A549 (cell line): ENCODE measurements around the gene ULK2.
"Not testable (repeated sequence)": the region's sequence is repeated elsewhere in the genome, so short reads cannot be mapped to it uniquely, and the experiment has no call there.

Experiments used
- CTCF ChIP-seq: fragments of >200 bp; sonication (Bioruptor Twin); formaldehyde crosslinking; IDR thresholded peaks from 3 replicates; pipeline ENCODE4 v1.5.1; 2016
- HMGXB4 ChIP-seq: fragments of 250-450 bp; sonication (Bioruptor Pico); IDR thresholded peaks from 2 replicates; pipeline ENCODE4 v1.5.0; 2021; ENCODE audit warnings: mild to moderate bottlenecking, moderate library complexity, borderline replicate concordance
- KDM1A ChIP-seq: fragments of 200-600 bp; sonication (generic); IDR thresholded peaks from 2 replicates; pipeline ENCODE4 v1.6.1; 2016; ENCODE audit warnings: low read depth, mild to moderate bottlenecking
- PHF8 ChIP-seq: fragments of 200-600 bp; sonication (generic); IDR thresholded peaks from 2 replicates; pipeline ENCODE4 v1.6.1; 2016; ENCODE audit warnings: low read depth, mild to moderate bottlenecking, antibody characterized with exemption, moderate library complexity, borderline replicate concordance
- RAD21 ChIP-seq, 2 experiments: fragments of >200 bp in 1 of 2; sonication (Bioruptor Twin) in 1 of 2; formaldehyde crosslinking in 1 of 2; IDR thresholded peaks in 1 of 2; conservative IDR thresholded peaks in 1 of 2; 2 replicates in 1 of 2; 3 replicates in 1 of 2; pipeline ENCODE4 v1.6.1; 2012 to 2018; ENCODE audit warnings: inconsistent platforms in 1 of 2
- TF ChIP-seq, protein P1 (sequence below): fragments of >200 bp; sonication (Bioruptor Twin); formaldehyde crosslinking; IDR thresholded peaks from 3 replicates; pipeline ENCODE4 v1.6.1; 2016

DNA sequence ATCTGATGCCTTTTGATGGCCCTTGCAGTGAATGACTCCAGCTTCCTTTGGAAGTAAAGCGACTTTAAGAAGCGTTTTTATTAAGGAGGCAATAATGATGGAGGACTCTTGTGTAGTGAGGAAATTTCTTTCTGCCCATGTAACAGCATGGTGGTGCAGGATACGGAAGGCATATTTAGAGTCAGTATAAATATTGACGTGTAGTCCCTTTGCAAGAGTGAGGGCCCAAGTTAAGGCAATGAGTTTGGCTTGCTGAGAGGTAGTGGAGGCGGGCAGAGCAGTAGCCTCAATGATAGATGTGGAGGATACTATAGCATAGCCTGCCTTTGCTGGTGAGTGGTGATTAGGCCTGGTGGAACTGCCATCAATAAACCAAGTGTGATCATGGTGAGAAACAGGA, 22.3 kb upstream of the ULK2 start:
- TF ChIP-seq HMGXB4 (CRISPR knock-in tag); PHF8; KDM1A; RAD21 (conservative IDR thresholded peaks at IDR 0.05 in 1 of 2, IDR thresholded peaks at IDR 0.05 in 1 of 2); CTCF: not testable (repeated sequence)
- TF ChIP-seq, protein P1, sequence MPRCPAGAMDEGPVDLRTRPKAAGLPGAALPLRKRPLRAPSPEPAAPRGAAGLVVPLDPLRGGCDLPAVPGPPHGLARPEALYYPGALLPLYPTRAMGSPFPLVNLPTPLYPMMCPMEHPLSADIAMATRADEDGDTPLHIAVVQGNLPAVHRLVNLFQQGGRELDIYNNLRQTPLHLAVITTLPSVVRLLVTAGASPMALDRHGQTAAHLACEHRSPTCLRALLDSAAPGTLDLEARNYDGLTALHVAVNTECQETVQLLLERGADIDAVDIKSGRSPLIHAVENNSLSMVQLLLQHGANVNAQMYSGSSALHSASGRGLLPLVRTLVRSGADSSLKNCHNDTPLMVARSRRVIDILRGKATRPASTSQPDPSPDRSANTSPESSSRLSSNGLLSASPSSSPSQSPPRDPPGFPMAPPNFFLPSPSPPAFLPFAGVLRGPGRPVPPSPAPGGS, result not testable (repeated sequence)
